Measurements from ENCODE around the gene GTF2A1.

GRCh38 chr14:81205639-81206038 lies 15.1 kb downstream of the GTF2A1 start:
- TF ChIP-seq CTCF (IDR thresholded peaks at IDR 0.05) (no peak), EZH2phosphoT487 (IDR thresholded peaks at IDR 0.05) (no peak)

Data from neural progenitor cell (in vitro differentiated cells).